ENCODE data around the gene TOM1L1.

The TOM1L1 gene, protein sequence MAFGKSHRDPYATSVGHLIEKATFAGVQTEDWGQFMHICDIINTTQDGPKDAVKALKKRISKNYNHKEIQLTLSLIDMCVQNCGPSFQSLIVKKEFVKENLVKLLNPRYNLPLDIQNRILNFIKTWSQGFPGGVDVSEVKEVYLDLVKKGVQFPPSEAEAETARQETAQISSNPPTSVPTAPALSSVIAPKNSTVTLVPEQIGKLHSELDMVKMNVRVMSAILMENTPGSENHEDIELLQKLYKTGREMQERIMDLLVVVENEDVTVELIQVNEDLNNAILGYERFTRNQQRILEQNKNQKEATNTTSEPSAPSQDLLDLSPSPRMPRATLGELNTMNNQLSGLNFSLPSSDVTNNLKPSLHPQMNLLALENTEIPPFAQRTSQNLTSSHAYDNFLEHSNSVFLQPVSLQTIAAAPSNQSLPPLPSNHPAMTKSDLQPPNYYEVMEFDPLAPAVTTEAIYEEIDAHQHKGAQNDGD

DNA sequence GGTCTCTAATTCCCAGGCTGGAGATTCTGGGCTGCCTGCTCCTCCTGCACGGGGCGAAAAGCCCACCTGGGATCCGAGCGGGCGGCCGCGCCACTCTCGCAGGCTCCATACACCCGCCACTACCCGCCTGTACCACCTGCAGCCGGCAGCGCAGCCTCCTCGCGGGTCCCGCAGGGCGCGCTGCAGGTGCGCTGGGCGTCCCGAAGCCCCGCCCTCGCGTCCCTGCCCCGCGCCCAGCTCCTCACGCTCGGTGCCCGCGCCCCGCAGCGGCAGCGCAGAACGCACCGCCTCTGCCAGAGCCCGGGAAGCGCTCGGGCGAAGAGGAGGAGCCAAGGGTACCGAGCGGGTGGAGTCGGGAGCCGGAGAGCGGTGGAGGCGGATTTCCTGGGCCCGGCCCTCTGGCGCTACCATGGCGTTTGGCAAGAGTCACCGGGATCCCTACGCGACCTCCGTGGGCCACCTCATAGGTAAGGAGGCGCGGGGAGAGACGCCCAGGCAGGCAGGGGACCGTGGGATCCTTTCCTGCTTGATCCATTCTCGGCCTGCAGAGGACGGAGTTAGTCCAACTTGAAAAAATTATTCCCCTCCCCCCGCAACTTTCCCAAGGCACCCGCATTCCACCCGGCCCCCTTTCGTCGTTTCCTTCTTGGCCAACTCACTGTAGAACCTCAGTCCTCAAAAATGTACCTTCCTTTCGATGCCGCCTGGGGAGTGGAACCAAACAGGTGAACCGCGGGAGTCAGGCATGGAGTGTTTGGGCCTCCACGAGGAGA is at the start of gene TOM1L1:
TOM1L1 (plus strand) TSS at position 396 of the 773 bp plus-strand sequence; CDS start at position 410, 14 bp downstream.
- Histone ChIP-seq H3K4me3 (ENCODE audit: low read length) (peak within 1 kb of the TSS; percentile 47; the same call in 1 of the 2 replicates), H3K4me1 (ENCODE audit: control insufficient read depth, insufficient read depth, low read length) (no peaks in the 10 kb centered on the region; the same call in 1 of the 2 replicates), H3K27ac (ENCODE audit: low read length) (no peak within 1 kb of the TSS), H3K27me3 (ENCODE audit: control insufficient read depth, insufficient read depth, low read length) (no peaks in the 10 kb centered on the region), H3K36me3 (ENCODE audit: control insufficient read depth, insufficient read depth, low read length) (0 out of 2 replicates have a peak, but pooled peaks cover 2% of the 10 kb centered on the region), H3K9me3 (ENCODE audit: control insufficient read depth, insufficient read depth, low read length) (no peaks in the 10 kb centered on the region)
- no CpG with 5 or more reads among the region's 67 CpGs for WGBS (ENCODE audit: insufficient coverage, insufficient read length)
- no peak for DNase-seq (ENCODE audit: low read depth, low spot score)

DNA sequence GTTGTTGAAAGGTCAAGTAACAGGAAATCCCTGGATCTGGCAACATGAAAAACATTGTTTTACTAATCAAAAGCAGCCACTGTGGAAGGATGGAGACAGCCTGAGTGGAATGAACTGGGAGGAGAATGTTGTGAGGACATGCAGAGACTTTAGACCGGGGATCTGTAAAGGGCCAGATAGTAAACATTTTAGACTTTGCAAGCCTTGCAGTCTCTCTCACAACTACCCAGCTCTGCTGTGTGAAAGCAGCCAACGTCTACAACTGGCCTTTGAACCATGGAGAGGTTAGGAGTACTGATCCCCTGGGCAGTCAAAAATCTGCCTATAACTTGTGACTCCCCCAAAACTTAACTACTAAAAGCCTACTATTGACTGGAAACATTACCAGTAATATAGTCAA is 41.5 kb upstream of the TOM1L1 start:
- no peaks in the 10 kb centered on the region for H3K9me3 ChIP-seq (ENCODE audit: control insufficient read depth, insufficient read depth, low read length)
- no peaks in the 10 kb centered on the region for H3K36me3 ChIP-seq (ENCODE audit: control insufficient read depth, insufficient read depth, low read length)
- WGBS (ENCODE audit: insufficient coverage, insufficient read length) = no CpG with 5 or more reads among the region's 2 CpGs
- no peak overlapping the region for H3K4me3 ChIP-seq (ENCODE audit: low read length)
- DNase-seq (ENCODE audit: low read depth, low spot score) = no peak
- H3K27me3 ChIP-seq (ENCODE audit: control insufficient read depth, insufficient read depth, low read length) = no peaks in the 10 kb centered on the region
- H3K27ac ChIP-seq (ENCODE audit: low read length) = no peak overlapping the region
- no peaks in the 10 kb centered on the region for H3K4me1 ChIP-seq (ENCODE audit: control insufficient read depth, insufficient read depth, low read length)

DNA sequence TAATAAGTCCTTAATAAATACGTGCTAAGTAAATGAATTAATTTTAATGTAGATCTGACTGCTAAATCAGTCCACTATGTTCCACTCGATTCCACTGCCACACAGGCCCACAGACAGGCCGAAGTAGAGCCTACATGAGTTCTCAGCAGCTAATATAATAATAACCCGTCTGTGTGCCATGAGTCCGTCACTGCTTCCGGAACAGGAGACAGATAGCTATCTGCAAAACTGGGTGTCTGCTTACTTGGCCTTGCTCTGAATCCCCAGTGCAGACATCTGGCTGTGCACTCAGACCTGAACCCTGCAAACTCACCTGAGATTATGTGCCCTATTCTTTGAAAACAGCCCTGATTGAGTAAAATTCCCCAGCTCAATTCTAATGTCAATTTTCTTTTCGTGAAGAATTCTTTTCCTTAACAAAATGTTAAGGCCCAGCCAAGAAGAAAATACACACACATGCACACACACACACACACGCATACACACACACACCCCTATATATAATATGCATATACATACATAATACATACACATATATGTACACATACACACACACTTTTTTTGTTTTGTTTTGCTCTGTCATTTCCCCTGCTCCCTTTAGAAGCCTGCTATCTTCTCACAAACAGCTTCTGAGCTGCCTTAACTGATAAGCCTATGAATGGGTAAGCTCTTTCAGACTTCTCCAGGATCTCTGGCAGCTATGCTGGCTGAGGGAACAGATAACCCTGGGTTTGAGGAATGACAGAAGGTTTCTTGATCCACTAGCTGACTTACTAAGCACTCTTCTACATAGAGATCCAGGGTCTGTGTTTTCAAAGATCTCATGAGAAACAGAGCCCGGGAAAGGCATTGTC is 39.8 kb upstream of the TOM1L1 start:
- no CpG with 5 or more reads among the region's 9 CpGs for WGBS (ENCODE audit: insufficient coverage, insufficient read length)
- Histone ChIP-seq H3K27ac (ENCODE audit: low read length) (no peak overlapping the region), H3K36me3 (ENCODE audit: control insufficient read depth, insufficient read depth, low read length) (no peaks in the 10 kb centered on the region), H3K9me3 (ENCODE audit: control insufficient read depth, insufficient read depth, low read length) (no peaks in the 10 kb centered on the region), H3K4me3 (ENCODE audit: low read length) (no peak overlapping the region), H3K27me3 (ENCODE audit: control insufficient read depth, insufficient read depth, low read length) (no peaks in the 10 kb centered on the region), H3K4me1 (ENCODE audit: control insufficient read depth, insufficient read depth, low read length) (no peaks in the 10 kb centered on the region)
- DNase-seq (ENCODE audit: low read depth, low spot score) = no peak

DNA sequence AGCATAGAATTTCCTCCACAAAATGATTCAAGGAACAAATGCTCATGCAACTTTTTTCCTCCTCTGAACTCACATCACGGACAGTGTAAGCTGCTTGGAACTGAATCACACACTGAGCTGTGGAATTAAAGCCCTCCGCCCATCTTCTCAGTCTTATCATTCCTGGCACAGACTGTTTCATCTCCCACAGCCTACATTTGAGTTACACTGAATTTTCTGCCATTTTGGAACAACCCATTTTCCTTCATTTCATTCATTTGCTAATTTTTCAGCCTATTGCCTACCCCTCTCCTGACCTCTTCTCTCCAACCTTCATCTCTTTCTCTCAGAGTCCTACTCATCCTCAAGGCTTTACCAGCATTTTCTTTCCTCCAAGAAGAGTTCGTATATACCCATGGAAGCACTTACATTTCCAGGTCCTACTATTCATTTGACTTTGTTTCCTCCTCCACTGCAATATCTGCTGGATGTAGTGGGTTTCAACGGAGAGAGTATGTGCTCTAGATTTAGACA is 39.1 kb upstream of the TOM1L1 start:
- H3K4me3 ChIP-seq (ENCODE audit: low read length) = no peak overlapping the region
- no peaks in the 10 kb centered on the region for H3K9me3 ChIP-seq (ENCODE audit: control insufficient read depth, insufficient read depth, low read length)
- H3K27ac ChIP-seq (ENCODE audit: low read length) = no peak overlapping the region
- H3K36me3 ChIP-seq (ENCODE audit: control insufficient read depth, insufficient read depth, low read length) = no peaks in the 10 kb centered on the region
- no peaks in the 10 kb centered on the region for H3K4me1 ChIP-seq (ENCODE audit: control insufficient read depth, insufficient read depth, low read length)
- H3K27me3 ChIP-seq (ENCODE audit: control insufficient read depth, insufficient read depth, low read length) = no peaks in the 10 kb centered on the region
- DNase-seq (ENCODE audit: low read depth, low spot score) = no peak
- WGBS (ENCODE audit: insufficient coverage, insufficient read length) = no CpG with 5 or more reads among the region's 4 CpGs

DNA sequence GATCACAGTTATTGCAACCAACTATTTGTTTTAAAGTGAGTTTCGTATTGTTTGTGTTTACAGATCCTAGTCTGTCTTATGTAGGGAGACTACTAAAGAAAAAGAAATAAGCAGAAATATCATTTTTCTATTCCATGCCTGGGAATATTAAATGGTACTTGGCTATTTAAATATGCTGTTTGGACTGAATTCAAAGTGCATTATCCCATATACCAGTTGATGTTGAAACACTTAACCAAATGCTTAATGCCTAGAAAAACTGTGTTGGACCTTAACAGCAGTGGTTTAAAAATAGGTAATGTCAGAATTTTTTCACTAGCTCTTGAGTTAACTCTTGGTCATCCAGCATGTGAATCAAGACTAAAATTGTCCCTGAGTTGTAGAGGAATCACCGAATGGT is 37.5 kb upstream of the TOM1L1 start:
- WGBS (ENCODE audit: insufficient coverage, insufficient read length) = no CpG with 5 or more reads among the region's 2 CpGs
- DNase-seq (ENCODE audit: low read depth, low spot score) = no peak

DNA sequence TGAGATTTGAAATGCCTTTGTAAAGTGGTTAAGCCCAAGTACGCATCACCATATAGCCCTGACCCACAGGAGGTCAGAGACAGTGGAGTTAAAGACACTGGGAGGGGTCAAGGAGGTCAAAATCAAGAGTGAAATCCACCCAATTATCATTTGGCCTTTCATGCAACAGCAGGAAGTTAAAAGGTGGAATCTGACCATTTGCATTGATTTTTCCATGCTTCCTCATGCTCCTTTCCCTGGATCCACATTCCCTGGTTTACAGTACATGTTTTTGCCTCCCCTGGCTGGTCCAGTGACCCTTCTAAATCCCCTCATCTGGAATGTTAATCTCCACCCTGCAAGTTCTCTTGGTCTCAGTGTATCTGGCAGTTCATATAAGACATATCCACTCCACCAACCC is 36.6 kb upstream of the TOM1L1 start:
- no CpG with 5 or more reads among the region's 1 CpG for WGBS (ENCODE audit: insufficient coverage, insufficient read length)
- Histone ChIP-seq H3K27ac (ENCODE audit: low read length) (no peak overlapping the region), H3K9me3 (ENCODE audit: control insufficient read depth, insufficient read depth, low read length) (no peaks in the 10 kb centered on the region), H3K36me3 (ENCODE audit: control insufficient read depth, insufficient read depth, low read length) (no peaks in the 10 kb centered on the region), H3K4me3 (ENCODE audit: low read length) (no peak overlapping the region), H3K4me1 (ENCODE audit: control insufficient read depth, insufficient read depth, low read length) (no peaks in the 10 kb centered on the region), H3K27me3 (ENCODE audit: control insufficient read depth, insufficient read depth, low read length) (no peaks in the 10 kb centered on the region)
- DNase-seq (ENCODE audit: low read depth, low spot score) = no peak

More for the DNA sequence above, 37.5 kb upstream of the TOM1L1 start:
- Histone ChIP-seq H3K4me3 (ENCODE audit: low read length) (no peak overlapping the region), H3K4me1 (ENCODE audit: control insufficient read depth, insufficient read depth, low read length) (no peaks in the 10 kb centered on the region), H3K36me3 (ENCODE audit: control insufficient read depth, insufficient read depth, low read length) (no peaks in the 10 kb centered on the region), H3K9me3 (ENCODE audit: control insufficient read depth, insufficient read depth, low read length) (no peaks in the 10 kb centered on the region), H3K27me3 (ENCODE audit: control insufficient read depth, insufficient read depth, low read length) (no peaks in the 10 kb centered on the region), H3K27ac (ENCODE audit: low read length) (no peak overlapping the region)

DNA sequence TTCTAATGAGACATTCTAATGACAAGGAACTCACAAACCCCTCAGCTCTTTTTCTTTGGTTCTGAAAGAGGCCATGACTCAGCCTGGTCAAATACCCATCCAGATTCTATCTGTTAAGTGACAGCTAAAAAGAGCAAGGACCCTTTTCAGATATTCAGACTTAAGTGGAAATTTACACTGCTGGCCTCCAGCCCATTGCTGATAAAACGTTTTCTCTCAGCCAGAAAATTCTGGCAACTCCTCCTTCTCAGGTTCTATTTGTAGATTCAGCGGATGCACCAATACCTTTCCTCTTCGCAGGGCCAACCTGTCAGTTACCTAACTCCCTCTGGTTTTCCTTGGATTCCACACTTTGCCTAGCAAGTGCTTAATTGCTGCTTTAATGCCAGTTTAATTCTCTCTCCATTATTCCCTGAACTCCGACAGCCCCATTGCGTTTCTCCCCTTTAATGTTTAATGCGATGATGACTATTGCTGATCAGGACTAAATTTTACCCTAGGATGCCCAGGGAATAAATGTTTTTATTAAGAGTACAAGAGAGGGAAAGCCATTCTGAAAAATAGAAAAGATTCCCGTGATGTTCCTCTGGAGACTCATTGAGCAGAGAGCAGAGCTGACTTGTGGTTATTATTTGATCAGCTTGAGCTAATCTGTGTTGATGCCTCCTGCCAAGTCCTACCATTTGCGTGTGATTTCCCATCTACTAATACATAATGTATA is 35.9 kb upstream of the TOM1L1 start:
- no CpG with 5 or more reads among the region's 8 CpGs for WGBS (ENCODE audit: insufficient coverage, insufficient read length)
- DNase-seq (ENCODE audit: low read depth, low spot score) = no peak

DNA sequence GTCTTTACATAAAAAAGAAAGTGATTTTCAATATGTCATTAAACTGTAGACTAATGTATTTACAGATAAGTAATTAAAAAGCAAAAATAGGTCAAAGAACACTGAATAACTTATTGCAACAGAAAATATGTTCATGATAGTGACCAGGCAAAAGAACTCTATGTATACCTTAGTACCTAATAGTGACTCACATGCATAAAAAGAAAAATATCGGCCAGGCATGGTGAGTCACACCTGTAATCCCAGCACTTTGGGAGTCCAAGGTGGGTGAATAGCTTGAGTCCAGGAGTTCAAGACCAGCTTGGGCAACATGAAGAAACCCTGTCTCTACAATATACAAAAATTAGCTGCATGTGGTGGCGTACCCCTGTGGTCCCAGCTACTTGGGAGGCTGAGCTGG is 33.0 kb upstream of the TOM1L1 start:
- no CpG with 5 or more reads among the region's 2 CpGs for WGBS (ENCODE audit: insufficient coverage, insufficient read length)

More for the DNA sequence above, 35.9 kb upstream of the TOM1L1 start:
- Histone ChIP-seq H3K36me3 (ENCODE audit: control insufficient read depth, insufficient read depth, low read length) (no peaks in the 10 kb centered on the region), H3K4me3 (ENCODE audit: low read length) (no peak overlapping the region), H3K4me1 (ENCODE audit: control insufficient read depth, insufficient read depth, low read length) (no peaks in the 10 kb centered on the region), H3K27me3 (ENCODE audit: control insufficient read depth, insufficient read depth, low read length) (no peaks in the 10 kb centered on the region), H3K9me3 (ENCODE audit: control insufficient read depth, insufficient read depth, low read length) (no peaks in the 10 kb centered on the region), H3K27ac (ENCODE audit: low read length) (no peak overlapping the region)

DNA sequence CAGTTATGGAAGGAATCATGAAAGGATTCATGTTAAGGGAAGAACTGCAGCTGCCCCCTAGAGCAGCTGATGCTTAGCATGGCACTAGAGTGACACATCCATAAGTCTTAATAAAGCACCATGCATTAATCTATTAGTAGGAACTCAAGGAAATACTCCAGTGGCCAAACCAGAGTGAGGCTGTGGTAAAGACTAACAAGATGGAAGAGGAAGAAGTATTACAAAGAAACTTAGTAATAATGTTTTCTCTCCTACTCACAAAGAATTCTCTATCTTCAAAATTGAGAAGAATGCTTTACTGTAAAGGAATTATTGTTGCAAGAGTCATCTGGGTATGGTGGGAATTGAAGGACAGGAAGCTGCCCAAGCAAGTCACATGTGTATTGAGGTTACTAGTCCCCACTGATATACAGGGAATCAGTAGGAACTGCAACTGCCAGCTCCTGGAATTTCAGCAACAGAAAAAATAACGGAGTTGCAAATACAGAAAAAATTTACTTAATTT is 29.9 kb upstream of the TOM1L1 start:
- no peaks in the 10 kb centered on the region for H3K36me3 ChIP-seq (ENCODE audit: control insufficient read depth, insufficient read depth, low read length)
- DNase-seq (ENCODE audit: low read depth, low spot score) = no peak
- no CpG with 5 or more reads among the region's 1 CpG for WGBS (ENCODE audit: insufficient coverage, insufficient read length)

More for the DNA sequence above, 33.0 kb upstream of the TOM1L1 start:
- Histone ChIP-seq H3K9me3 (ENCODE audit: control insufficient read depth, insufficient read depth, low read length) (no peaks in the 10 kb centered on the region), H3K4me3 (ENCODE audit: low read length) (no peak overlapping the region), H3K27me3 (ENCODE audit: control insufficient read depth, insufficient read depth, low read length) (no peaks in the 10 kb centered on the region), H3K36me3 (ENCODE audit: control insufficient read depth, insufficient read depth, low read length) (no peaks in the 10 kb centered on the region), H3K4me1 (ENCODE audit: control insufficient read depth, insufficient read depth, low read length) (no peaks in the 10 kb centered on the region), H3K27ac (ENCODE audit: low read length) (no peak overlapping the region)
- no peak for DNase-seq (ENCODE audit: low read depth, low spot score)

More for the DNA sequence above, 29.9 kb upstream of the TOM1L1 start:
- H3K4me3 ChIP-seq (ENCODE audit: low read length) = no peak overlapping the region
- H3K27me3 ChIP-seq (ENCODE audit: control insufficient read depth, insufficient read depth, low read length) = no peaks in the 10 kb centered on the region
- H3K4me1 ChIP-seq (ENCODE audit: control insufficient read depth, insufficient read depth, low read length) = no peaks in the 10 kb centered on the region
- H3K27ac ChIP-seq (ENCODE audit: low read length) = no peak overlapping the region
- H3K9me3 ChIP-seq (ENCODE audit: control insufficient read depth, insufficient read depth, low read length) = no peaks in the 10 kb centered on the region

Measured in iPS DF 6.9 (cell line).